HG03108 (cell line): ENCODE results near the gene ROBO2.

Experiments used
- ATAC-seq: cut with Tn5 transposase; IDR thresholded peaks from one replicate; pipeline ENCODE4 v1.9.1; 2021; ENCODE audit warnings: moderate library complexity; ENCODE audit not compliant: unreplicated experiment

The ROBO2 gene

GRCh38 chr3:77039606-77040171 lies at the start of gene ROBO2:
ROBO2 (plus strand) TSS chr3:77040099; CDS start chr3:77040786, 687 bp downstream.
- ATAC-seq = no peak

DNA sequence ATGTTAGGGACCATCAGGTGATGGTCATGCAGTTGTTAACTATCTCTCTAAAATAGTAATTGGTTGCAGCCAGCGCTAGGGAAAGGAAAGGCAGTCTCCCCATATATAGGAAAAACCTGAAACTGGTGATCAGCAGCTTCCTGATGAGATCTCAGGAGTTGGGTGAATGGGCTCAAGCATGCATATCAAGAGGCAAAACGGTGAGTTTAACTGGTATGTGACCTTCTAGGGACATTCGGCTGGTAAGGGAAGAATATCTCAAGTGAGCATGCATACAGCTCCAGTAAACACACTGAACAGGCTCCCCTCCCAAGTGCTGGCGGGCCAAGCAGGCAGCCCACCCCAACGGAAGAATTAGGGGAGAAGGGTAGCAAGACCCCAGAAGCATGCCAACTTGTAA lies 49.3 kb upstream of the ROBO2 start:
- no peak for ATAC-seq

- ATAC-seq = no peak
Measured at GRCh38 chr3:76991165-76991564, 48.7 kb upstream of the ROBO2 start.

- no peak for ATAC-seq
Measured at GRCh38 chr3:76997733-76998132, 42.2 kb upstream of the ROBO2 start.

- ATAC-seq = no peak
Measured at GRCh38 chr3:76998555-76998954, 41.3 kb upstream of the ROBO2 start.

DNA sequence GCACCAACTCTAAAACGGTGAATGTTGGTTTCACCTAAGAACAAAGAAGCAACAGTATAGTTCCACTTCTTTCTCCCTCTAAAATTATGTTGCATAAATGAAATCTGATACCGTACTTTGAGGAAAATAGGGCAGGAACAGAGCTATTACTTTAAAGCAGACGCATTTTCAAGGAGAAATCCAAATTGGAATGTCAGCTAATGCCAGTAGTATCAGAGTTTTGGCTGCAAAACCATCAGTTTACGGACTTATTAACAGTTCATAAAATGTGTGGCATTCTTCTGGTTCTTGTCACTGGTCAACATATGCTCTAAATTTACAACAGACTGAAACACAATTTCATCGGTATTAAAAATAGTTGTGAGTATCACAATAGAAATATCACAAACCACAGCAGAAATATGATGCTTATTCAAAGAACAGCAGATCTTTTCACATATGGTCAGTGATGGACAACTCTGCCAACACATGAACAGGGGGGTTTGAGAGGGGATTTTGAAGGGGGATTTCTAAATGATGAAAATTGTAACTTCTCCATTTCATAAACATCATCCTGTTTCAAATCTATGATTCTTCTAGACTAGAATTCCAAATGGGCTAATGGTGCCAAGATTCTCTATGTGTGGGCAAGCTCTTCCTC lies 38.7 kb upstream of the ROBO2 start:
- no peak for ATAC-seq

- no peak for ATAC-seq
Measured at GRCh38 chr3:77014226-77014625, 25.7 kb upstream of the ROBO2 start.

- no peak for ATAC-seq
Measured at GRCh38 chr3:77025471-77025870, 14.4 kb upstream of the ROBO2 start.

DNA sequence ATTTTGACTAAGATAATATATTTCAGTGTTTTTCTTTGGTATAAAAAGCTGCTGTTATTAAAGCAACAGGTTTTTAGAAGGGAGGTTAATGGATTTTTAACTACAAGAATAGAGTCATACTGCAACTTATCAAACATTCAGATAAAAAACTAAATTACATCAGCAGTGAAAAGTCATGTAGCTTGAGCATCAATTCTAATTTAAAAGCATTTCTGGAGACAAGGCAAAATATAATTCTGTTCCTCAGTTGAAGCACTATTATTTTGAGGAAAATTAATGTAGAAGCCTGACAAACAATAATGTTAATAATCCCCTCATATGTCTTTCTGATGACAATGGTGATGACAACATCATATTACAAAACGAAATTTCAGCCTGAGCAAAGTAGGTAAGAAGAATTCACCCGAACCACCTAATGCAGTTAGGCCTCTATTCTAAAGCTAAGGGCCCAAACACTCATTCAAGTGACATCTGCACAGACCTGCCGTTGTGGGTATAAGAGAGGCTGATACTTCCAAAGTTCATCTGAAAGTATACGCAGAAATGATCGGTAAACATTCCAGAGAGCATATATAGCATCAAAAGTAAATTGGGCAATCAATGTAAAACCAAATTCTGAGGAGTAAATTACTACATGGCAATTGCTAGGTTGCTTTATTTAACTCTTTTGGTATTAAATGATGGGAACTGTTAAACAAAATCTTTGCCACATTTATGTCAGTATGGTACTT lies 12.8 kb upstream of the ROBO2 start:
- no peak for ATAC-seq

DNA sequence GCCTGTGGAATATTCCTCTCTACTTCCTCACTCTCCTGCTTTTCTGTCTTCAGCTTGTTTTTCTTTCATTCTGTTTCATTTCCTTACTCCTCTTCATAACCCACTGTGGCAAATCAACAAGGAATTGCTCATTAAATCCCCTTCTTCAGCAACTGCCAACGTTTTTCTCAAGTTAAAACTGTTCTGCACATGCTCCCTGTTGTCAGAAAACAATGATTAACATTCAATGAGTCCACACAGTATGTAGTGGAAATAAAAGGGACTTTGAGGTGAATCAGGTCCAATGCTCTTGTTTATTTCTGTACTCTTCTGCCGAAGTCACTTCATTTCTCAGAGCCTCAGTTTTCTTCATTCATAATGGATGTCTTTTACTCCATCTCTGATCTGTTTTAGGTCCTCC lies 11.9 kb upstream of the ROBO2 start:
- no peak for ATAC-seq

- ATAC-seq = no peak
Measured at GRCh38 chr3:77038468-77038929, 1.4 kb upstream of the ROBO2 start.

DNA sequence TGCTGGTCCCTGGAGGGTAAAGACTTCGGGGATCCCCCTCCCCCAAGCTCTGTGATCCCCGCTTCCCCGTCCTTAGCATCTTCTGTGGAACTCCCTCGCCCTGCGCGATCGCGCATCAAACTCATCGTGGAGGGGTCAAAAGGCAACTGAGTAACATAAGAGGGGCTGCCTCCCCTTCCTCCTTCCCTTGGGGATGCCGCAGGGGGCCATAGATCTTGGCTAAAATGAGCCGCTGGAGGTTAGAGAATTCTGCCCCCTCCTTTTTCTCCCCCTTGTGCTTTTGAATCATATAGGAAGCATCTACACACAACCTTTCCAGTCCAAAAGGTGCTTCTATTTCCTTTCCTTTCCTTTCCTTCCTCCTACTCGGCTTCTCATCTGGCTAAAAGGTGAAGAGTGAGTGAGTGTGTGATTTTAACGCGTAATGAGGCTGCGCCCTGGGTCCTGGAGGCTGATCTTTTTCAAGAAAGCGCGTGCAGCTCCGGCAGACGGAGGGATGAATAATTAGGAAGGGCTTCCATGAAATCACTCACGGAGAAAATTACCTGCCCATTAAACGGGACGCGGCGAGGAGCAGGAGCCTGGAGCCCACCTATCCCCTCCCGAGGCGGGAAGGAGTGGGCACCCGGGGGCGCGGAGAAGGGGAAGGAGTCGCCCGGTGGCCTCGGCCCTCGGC lies 831 bp upstream of the ROBO2 start:
- ATAC-seq = no peak

DNA sequence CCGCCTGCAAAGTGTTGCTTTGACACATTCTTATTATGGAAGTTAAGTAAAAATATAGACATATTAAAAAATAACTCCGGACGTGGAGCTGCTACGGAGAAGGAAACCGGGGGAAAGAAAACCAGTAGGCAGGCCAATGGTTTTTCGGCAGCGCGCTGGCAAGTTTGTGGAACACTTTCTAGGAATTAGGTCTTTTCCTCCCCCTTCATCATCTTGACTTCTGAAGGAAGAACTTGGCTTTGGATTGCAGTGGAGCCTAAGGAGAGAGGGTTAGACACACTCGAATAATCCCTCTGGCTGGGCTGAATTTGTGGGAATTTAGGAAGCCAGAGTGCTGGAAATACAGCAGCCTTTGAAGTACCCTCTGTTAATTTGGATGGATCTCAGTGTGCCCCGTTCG lies 317 bp downstream of the ROBO2 start:
- no peak for ATAC-seq

- no peak for ATAC-seq
Measured at GRCh38 chr3:77040926-77041722, 1.2 kb downstream of the ROBO2 start.

- no peak for ATAC-seq
Measured at GRCh38 chr3:77041811-77042210, 1.9 kb downstream of the ROBO2 start.

DNA sequence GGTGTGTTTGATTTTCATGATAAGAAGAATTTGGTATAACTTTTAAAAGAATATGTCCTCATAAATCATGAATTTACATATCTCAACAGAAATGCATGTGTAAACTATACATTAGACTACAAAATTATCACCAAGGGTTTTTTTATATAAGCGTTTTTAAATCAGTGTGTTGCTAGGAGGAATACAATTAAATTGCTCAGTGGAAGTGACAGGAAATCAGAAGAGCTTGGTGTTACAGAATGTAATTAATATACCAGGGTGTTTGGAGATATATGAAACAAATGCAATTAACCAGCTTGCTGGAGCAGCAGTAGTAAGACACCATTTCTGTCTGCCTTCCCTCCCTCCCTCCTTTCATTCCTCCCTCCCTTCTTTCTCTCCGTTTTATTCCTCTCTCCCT lies 2.4 kb downstream of the ROBO2 start:
- no peak for ATAC-seq

- ATAC-seq = no peak
Measured at GRCh38 chr3:77042882-77043281, 3.0 kb downstream of the ROBO2 start.

DNA sequence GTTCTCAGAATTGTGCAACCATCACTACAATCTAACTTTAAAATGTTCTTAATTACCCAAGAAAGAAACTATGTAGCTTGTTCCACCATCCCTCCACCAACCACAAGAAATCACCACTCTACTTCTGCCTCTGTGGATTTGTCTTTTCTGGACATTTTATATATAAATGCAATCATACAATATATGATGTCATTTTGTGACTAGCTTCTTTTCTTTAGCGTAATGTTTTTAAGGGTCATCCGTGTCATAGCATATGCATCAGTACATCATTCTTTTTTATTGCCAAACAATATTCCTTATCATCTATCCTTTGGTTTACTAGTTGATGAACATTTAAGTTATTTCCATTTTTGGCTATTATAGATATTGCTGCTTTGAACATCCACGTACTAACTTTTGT lies 5.8 kb downstream of the ROBO2 start:
- no peak for ATAC-seq

DNA sequence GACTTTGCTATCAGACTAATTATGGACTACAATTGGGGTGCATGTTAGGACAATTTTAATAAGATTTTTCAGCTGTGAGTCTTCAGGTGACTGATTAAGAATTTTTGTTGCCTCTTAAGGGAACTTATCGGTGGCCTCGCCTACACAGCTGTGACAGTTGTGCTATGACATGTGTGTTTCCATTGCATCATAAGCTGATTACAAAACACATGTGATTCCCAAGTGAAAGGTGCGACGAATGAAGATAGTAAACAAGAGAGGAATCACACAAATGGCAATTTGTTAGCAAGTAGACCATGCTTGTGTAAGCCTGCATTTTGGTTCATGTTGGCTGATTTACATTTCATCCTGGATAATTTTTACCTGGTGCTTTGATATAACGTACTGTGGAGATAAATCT lies 8.3 kb downstream of the ROBO2 start:
- no peak for ATAC-seq

GRCh38 chr3:77051591-77051990 lies 11.7 kb downstream of the ROBO2 start:
- no peak for ATAC-seq

- ATAC-seq = no peak
Measured at GRCh38 chr3:77052051-77052501, 12.2 kb downstream of the ROBO2 start.
